CD4-positive, alpha-beta T cell treated with Interleukin-21 for 1 hour (primary cell): ENCODE data around the gene ZGLP1.
"Not testable (repeated sequence)": the region's sequence is repeated elsewhere in the genome, so short reads cannot be mapped to it uniquely, and the experiment has no call there.

ENCODE experiments used
- DNase-seq: peaks from one replicate; pipeline ENCODE4 v3.0.0-alpha.2; 2020

ZGLP1 gene

DNA sequence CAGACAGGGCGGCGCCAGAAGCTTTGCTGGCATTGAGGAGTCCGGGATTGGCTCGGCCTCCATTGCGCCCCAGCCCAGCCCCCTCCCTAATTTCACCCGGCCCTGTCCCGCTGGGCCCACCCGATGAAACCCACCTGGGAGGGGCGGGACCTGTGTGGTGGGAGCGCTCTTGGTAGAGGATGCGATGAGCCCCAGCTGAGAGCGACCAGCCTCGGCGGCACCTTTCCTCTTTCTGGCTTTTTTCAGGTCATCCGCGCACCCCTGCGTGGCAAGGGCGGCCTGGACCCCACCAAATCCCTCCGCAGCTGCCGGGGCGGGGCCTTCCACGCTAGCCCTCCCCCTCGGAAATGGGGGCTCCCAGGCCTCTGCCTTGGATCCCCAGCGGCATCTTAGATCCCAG lies at the start of gene ZGLP1:
ZGLP1 (minus strand) TSS at position 393 of the 400 bp plus-strand sequence.
- no peak for DNase-seq

DNA sequence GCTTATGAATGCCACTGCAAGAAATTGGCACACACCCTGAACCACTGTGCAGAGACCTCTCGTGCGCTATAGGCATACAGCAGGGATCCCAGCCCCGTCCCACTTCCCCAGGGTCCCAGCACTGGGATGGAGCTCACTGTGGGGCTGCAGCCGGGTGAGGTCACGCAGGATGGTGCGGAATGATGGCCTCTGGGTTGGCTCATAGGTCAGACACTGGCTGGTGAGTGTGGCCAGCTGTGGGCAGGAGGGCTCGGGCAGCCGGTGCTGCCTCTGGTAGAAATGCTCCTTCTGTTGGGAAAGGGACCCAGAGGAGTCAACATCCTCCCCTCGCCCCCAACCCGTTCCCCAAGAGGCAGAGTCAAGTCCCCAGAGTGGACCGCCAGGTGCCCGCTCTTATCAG lies 46.8 kb upstream of the ZGLP1 start:
- DNase-seq, result no peak

DNA sequence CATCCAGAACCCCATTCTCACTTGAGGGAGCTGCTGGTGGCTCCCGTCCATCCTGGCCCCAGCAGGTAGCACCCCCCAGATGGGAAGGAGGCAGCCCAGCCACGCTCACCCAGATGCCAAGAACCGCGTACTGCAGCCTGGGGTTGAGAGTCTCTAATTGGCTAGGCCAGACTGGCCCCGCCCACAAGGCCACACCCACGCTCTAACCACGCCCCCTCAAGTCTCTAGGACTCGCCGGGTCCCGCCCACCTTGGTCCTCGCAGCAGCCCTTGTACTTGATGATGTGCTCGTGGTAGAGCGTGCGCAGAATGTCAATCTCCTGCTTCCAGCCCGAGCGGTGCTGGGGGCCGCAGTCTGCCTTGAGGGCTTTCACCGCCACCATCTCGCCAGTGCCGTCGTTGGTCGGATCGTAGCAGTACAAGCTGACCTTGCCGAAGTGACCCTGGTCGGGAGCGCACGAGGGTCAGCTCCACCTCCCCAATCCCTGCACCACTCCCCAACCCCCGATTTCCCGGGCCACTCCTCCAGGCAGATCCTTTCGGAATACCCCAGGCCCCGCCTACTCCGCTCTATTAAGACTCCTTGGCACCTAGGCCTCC lies 44.3 kb upstream of the ZGLP1 start:
- DNase-seq, result peak; percentile 33

DNA sequence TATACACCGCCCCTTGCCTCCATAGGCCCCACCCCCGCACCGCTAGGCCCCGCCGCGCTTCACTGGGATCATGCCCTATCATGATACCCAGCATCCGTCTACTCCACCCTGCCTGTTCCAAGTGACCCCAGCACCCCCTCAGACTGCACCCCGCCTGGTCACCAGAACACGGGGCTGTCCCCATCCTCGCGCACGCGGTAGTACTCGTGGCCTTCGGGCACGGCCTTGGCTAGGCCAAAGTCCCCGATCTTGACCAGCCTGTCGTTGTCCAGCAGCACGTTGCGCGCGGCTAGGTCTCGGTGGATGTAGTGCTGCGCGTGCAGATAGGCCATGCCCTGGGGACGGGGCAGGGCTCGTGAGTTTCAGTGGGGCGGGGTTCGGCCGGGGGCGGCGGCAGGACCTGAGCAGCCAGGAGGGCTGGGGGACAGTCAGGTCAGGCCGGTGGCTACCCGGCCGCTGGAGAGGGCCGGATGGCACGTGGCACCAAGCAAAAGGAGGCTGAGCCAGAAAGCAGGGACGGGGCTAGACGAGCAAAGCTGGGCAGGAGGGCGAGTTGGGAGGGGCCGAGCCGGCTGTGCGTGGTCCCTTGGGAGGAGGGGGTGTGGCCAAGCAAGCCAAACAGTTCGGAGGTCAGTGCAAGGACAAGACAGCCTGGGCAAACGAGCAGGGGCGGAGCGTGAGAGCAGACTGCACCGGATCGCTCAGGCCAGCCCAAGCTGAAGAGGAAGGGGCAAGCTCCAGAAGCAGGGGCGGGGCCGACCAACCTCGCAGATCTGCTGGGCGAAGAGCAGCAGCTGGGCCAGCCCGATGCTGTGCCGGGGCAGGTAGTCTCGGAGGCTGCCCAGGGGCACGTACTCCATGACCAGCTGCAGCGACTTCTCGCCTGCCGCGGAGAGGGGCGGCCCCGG lies 43.4 kb upstream of the ZGLP1 start:
- no peak for DNase-seq

DNA sequence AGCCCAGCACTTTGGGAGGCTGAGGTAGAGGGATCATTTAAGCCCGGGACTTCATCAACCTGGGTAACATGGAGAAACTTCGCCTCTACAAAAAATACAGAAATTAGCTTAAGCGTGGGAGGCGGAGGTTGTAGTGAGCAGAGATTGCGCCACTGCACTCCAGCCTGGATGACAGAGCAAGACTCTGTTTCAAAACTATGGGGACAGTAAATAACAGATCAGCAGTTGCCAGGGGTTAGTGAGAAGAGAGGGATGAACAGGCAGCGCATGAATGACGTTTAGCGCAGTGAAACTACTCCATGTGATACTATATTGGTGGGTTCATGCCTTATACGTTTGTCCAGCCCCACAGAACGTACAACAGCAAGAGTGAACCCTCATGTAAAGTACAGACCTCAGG lies 36.9 kb upstream of the ZGLP1 start:
- DNase-seq, result no peak

DNA sequence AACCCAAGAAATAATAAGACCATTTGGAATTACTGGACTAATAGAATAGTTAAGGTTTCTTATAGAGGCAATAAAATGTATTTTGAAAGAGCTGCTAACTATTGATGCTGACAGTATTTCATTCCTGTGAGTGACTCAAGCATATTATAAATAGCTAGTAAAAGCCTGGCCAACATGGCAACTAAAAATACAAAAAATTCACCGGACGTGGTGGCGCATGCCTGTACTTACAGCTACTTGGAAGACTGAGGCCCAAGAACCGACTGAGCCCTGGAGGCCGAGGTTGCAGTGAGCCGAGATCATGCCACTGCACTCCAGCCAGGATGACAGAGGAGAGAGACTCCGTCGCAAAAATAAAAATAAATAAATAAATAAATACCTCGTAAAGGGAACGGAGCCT lies 35.2 kb upstream of the ZGLP1 start:
- DNase-seq, result no peak

DNA sequence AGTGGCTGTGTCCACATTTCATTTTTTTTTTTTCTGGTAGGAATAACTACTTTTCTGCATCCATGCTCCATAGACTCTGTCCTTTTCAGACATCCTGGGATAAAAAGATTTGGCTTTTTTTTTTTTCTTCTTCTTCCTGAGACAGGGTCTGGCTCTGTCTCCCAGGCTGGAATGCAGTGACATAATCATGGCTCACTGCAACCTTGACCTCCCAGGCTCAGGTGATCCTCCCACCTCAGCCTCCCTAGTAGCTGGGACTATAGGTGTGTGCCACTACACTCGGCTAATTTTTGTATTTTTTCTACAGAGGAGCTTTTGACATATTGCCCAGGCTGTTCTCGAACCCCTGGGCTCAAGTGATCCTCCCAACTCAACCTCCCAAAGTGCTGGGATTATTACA lies 33.9 kb upstream of the ZGLP1 start:
- no peak for DNase-seq

DNA sequence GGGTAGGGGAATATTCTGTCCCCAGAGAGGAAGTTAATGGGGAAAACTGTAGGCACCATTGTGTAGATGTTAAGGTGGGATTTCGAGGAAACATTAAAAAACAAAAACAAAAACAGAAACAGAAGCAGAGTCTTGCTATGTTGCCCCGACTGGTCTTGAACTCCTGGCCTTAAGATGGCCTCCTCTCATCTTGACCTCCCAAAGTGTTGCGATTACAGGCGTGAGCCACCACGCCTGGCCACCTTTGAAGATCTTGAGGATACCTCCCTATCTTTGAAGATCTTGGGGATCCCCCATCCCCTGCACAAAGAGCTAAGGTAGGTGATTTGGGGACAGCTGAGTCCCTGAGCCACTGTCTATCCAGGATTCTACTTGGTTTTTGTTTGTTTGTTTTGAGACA lies 30.4 kb upstream of the ZGLP1 start:
- no peak for DNase-seq

DNA sequence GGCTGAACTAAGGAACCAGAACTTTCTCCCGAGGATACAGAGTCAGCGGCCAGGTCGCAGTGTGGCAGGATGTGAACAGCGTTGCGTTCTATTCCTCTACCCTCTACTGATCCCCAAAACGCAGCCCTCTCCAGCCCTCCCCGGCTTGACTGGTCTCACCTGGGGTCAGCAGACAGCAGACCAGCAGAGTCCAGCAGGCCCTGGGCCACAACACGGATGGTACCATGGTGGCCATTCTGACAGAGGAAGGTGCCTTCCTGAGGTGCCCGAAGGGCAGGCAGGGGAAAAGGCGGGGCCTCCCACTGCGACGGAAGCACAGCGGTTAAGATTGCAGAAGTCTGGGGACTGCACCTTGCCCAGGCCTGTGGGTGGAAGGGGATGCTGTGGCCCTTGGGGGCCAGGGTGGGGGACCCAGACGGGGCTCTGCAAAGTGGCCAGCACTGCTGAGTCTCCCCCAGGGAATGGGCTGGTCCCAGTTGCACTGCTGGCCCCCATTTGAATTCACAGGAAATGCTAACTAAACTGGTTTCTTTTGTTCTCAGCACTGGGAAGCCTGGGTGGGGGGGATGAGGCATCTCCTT lies 29.9 kb upstream of the ZGLP1 start, which contains the start of gene ICAM3:
ICAM3 (minus strand) TSS at position 245 of the 581 bp plus-strand sequence; CDS start at position 235, 10 bp downstream.
- DNase-seq, result peak; percentile 64

DNA sequence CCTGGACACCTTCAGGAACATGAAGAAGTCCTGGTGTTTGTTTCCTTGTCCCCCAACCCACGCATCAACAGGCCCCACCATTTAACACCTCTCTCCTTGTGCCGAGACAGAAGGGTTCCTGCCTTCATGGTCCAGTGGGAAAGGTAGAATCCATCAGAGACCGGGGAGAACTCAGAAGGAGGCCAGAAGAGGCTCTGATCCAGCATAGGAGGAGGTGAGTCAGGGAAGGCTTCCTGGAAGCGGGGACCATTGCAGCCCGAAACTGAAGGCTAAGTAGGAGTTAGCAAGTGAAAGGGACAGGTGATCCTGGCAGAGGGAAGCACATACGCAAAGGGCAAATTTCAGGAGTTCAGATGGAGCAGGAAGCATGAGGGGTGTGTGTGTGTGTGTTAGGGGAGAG lies 29.3 kb upstream of the ZGLP1 start:
- no peak for DNase-seq

DNA sequence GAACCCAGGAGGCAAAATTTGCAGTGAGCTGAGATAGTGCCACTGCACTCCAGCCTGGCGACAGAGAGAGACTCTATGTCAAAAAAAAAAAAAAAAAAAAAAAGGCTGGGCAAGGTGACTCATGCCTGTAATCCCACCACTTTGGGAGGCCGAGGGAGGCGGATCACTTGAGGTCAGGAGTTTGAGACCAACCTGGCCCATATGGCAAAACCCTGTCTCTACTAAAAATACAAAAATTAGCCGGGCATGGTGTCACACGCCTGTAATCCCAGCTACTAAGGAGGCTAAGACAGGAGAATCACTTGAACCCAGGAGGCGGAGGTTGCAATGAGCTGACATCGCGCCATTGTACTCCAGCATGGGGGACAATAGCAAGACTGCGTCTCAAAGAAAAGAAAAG lies 27.1 kb upstream of the ZGLP1 start:
- not testable (repeated sequence) for DNase-seq

DNA sequence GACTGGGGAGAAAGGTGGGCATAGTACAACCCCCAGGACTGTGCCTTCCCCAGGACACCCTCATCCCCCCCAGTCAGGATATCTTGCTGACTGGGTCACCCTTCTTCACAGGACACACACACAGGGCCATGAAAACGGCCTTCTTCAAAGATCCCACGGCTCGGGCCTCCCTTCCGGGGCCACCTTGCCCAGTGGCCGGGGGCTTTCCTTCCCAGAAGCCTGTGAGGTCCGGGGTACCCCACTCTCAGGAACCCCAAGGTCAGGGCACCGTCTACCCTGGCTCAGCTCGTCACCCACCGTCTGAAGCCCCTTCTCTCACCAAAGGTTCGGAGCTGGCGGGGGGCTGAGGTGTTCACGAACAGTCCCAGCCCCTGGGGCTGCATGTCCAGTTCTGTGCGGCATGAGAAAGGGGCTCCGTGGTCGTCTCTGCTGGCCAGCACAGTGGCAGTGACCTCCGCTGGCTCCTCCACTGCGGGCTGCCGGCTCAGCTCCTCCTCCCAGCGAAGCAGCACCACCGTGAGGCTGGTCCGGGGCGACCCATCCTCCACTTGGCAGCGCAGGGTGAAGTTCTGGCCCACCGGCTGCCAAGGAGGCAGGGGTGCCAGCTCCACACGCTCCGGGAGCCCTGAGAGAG lies 25.9 kb upstream of the ZGLP1 start:
- DNase-seq, result no peak

DNA sequence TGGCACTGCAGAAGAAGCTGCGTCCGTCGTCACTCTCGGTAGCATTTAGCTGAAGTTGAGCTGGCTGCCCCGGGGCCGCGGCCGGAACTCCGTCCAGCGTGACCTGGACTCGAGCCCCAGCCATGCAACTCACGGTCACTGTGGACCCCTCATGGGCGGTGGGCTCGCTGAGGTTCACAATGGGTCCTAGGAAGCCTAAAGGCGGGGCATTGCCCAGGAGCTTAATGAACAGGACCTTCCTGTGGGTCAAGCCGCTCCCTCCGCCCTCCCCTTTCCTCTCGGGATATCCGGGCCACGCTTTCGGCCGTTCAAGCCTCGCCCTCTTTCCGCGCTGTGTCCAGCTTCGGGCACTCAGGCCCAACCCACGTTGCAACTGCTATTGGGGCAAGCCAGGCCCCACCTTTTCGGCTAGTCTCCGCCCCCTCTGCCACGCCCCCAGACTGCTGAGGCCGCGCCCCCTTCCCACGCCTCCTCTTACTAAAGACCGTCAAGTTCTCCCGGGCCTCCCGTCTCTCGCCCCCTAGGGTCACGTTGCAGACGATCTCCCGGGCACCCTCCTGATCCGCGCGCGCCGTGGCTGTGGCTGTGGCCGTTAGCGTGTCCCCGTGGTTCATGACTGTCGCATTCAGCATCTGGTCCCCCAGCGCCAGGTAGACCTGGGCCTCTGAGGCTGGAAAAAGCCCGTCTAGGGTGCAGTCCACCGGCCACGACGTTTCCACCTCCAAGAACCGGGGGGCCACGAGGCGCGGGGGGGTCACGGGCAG lies 25.2 kb upstream of the ZGLP1 start:
- DNase-seq, result peak; percentile 25

DNA sequence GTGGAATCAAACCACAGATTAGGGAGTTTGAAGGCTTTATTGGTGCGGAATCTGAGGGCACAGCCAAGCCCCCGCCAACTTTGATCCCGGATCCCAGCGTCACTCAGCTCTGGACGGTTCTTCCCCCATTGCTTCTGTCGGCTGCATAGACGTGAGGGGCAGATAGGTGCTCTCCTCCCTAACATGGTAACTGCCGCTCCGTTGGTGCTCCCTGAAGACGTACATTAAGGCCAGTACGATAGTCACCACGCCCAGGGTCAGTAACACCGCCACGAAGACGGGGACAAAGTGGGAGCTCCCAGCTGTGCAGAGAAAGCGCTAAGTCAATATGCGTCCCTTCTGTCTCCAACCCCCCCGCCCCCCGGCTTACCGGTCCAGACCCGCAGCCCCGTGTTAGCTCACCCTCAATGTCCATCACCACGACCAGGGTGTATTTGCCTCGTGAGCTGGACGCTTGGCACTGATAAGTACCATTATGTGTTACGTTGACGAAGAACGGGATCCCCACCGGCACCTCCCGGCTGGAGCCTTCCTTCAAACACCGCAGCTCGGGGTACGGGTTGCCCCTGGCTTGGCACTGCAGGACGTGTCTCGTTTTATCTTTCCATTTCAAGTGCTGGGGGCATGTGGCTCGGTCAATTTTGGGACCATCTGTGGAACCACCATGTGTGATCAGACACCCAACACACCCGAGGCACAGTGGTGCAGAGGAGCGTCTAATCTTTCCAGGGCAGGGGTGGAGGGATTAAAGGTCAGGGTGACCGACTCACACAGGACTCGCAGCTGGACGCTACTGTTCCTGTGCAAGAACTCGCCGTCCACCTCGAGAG lies 24.4 kb upstream of the ZGLP1 start:
- DNase-seq, result no peak

DNA sequence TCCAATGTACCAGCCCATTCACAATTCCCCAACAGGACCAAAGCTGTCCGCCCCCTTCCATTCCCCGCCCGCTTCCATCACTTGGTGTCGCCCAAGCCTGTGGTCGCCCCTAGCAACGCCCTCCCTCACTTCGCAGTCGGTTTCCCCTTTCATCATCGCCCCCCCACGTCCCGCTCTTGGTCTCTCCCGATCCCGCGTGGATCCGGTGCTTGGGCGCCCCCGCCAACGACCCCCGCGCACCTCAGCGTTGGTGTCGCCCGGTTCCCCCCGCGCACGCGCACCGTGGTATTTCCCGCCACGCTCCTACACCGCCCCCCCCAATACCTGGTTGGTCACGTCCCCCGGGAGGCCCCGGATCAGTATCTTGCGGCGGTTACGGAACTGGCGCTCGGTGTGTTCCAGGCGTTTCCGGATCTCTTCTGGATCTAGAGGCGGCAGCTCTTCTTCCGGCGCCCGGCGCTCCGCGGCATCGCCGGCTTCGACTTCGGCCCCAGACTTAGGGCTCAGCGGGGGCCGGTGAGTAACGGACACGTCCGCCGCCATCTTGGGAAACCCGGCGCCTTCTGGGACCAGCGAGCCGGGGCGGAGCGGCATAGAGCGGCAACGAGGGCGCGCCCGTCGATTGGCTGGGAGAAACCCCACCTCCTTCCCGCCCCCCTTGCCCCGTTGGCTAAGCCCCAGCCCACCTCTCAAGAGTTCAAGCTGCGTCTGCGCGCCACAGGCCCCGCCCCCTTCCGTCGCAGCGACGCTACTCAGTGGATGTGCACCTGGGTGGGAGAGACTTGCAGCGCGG lies 23.5 kb upstream of the ZGLP1 start, which contains the start of gene RAVER1:
RAVER1 (minus strand) TSS at position 565 of the 793 bp plus-strand sequence; CDS start at position 543, 22 bp downstream.
- peak; percentile 98 for DNase-seq

DNA sequence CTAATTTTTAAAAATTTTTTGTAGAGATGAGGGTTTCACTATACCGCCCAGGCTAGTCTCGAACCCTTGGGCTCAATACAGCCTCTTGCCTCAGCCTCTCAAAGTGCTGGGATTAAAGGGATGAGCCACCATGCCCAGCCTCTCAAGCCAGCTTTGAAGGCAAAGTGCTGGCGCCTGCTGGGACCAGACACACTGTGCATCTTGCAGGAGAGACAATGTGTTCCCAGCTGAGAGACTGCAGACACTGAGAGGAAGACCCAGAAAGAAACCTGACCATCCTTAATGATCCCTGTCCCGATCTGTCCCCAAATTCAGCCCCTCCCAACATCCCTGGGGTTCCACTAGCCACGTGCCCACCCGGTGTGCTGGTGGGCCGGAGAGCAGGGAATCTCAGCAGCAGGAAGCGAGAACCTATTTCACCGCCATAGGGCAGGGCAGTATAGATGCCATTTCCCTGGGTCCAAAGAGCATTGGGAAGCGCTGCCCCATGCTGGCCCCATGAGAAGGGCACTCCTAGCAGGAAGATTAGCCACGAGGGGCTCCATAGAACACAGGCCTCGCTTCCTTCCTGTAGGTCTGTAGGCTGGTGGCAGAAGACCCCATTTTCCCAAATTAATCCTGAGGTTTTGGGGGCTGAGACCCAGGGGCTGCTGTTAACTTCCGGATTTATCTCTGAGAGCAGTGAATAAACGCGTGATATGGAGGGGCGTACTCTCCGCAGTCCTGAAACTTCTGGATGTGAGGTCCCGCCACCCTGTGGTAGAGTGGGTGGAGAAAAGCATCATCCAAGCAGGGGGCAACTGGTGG lies 22.7 kb upstream of the ZGLP1 start:
- no peak for DNase-seq

DNA sequence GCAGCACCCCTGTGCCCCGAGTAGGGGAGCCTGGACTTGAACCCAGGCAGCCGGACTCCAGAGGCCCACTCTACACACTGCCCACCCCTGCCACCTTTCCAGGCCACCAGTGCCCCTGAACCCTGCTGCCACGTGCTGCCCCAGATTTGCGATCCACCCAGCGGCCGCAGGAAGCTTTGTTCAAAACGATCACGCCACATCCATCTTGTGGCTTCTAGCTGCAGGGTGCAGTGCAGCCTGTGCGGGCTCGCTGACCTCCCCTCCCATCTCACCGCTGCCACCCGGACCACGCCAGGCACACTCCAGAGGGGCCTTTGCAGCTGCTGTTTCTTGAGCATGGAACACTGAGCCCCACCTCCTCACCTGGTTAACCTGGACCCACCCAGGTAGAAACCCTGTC lies 19.9 kb upstream of the ZGLP1 start:
- DNase-seq, result no peak

DNA sequence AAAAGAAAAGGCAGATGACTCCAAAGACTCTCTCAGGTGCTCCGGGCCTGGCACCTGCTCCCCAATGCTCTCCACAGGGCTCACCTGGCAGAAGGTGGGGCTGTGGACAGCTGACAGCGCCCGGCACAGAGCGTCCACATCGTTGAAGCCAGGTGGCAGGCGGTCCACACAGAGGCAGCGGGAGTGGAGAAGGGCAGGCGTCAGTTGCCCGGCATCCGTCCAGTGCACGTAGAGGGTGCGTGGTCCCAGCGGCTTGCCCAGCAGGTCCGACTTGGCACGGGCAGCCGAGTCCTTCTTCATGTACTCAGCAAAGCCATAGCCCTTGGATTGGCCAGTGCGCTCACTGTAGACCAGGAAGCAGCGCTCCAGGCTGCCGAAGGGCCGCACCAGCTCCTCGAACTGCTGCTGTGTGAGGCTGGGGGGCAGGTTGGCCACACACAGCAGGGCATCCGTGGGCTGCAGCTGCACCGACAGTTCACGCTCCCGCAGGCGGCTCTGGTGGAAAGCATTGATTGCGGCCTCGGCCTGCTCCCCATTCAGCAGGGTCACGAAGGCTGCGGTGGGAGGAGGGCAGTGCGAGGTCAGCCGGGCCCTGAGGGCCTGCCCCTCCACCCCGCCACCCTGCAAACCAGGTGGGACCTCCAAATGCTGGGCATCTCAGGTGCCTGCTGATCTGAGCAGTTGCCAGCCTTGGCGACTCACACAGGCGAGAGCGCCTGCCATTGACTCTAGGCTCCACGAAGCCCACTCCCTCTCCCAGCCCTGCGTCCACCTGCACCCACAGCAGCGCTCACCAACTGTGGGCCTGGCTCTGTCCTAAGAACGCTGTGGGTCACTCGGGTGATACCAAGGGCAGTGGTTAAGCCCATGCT lies 19.2 kb upstream of the ZGLP1 start:
- no peak for DNase-seq

DNA sequence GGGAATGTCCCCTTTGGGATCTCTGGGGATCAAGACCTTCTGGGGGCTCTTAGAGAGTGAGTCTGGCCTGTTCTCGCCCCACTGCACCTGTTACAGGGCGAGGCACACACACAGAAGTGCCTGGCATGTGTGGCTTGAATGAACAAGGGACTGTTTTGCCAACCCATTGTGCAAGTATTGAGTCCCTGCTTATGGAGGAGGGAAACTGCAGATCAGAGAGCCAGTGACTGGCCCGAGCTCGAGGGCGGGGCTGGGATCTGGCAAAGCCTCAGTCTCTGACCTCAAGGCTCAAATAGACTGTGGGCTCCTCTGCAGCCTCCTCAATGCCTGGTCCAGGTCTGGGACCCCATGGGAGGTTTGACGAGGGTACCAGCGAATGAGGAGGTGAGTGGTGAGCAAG lies 18.2 kb upstream of the ZGLP1 start:
- DNase-seq, result no peak
